H1 (cell line): ENCODE results near the gene FOXN1.

Source experiments
- EZH2 ChIP-seq: fragments of 200-600 bp; sonication (generic); IDR thresholded peaks from 2 replicates; pipeline ENCODE4 v1.7.1; 2012; ENCODE audit warnings: low read depth, mild to moderate bottlenecking, moderate library complexity, low read length, inconsistent platforms; ENCODE audit not compliant: severe bottlenecking
- KDM1A ChIP-seq: fragments of 200-600, 300-600 bp; sonication (generic); IDR thresholded peaks from 2 replicates; pipeline ENCODE4 v1.7.1; 2016; ENCODE audit warnings: mild to moderate bottlenecking, low read length, borderline replicate concordance
- SP1 ChIP-seq: IDR thresholded peaks from 2 replicates; pipeline ENCODE4 v1.6.1; 2011; ENCODE audit warnings: low read depth, low read length
- SRF ChIP-seq: IDR thresholded peaks from 2 replicates; pipeline ENCODE4 v1.6.1; 2011; ENCODE audit warnings: mild to moderate bottlenecking, low read depth, low read length, moderate library complexity
- YY1 ChIP-seq: IDR thresholded peaks from 2 replicates; pipeline ENCODE4 v1.6.1; 2011; ENCODE audit warnings: low read depth, mild to moderate bottlenecking, low read length
- TF ChIP-seq, protein P1 (sequence below), 3 experiments: IDR thresholded peaks; 1 replicate in 2 of 3; 2 replicates in 1 of 3; pipeline versions ENCODE4 v1.5.1 to v1.6.1; 2011; ENCODE audit warnings: low read length in 3 of 3, mild to moderate bottlenecking in 3 of 3, inconsistent platforms in 2 of 3, low read depth in 1 of 3, moderate library complexity in 1 of 3; ENCODE audit not compliant: insufficient read depth in 1 of 3; ENCODE audit errors: control extremely low read depth in 1 of 3

GRCh38 chr17:28530926-28531325, 24.8 kb downstream of the FOXN1 start:
- no peak for TF ChIP-seq KDM1A
- TF ChIP-seq EZH2 = no peak
- TF ChIP-seq SP1 = no peak
- TF ChIP-seq, protein P1, sequence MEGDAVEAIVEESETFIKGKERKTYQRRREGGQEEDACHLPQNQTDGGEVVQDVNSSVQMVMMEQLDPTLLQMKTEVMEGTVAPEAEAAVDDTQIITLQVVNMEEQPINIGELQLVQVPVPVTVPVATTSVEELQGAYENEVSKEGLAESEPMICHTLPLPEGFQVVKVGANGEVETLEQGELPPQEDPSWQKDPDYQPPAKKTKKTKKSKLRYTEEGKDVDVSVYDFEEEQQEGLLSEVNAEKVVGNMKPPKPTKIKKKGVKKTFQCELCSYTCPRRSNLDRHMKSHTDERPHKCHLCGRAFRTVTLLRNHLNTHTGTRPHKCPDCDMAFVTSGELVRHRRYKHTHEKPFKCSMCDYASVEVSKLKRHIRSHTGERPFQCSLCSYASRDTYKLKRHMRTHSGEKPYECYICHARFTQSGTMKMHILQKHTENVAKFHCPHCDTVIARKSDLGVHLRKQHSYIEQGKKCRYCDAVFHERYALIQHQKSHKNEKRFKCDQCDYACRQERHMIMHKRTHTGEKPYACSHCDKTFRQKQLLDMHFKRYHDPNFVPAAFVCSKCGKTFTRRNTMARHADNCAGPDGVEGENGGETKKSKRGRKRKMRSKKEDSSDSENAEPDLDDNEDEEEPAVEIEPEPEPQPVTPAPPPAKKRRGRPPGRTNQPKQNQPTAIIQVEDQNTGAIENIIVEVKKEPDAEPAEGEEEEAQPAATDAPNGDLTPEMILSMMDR (IDR thresholded peaks at IDR 0.05; ENCODE audit: control extremely low read depth in 1 of 3, insufficient read depth in 1 of 3, low read depth in 1 of 3, low read length in 3 of 3) = no peak
- TF ChIP-seq YY1 = no peak
- TF ChIP-seq SRF = no peak
